SU-DHL-6 (cell line): ENCODE measurements around the gene ESR1.

Experiments
- EZH2phosphoT487 ChIP-seq: fragments of 200-600 bp; sonication (generic), shearing (Covaris generic); conservative IDR thresholded peaks from 2 replicates; pipeline ENCODE4 v1.6.1; 2018; ENCODE audit warnings: mild to moderate bottlenecking, antibody characterized with exemption, low read length, moderate library complexity, mixed read lengths
- TF ChIP-seq, protein P1 (sequence below): fragments of 200-600 bp; sonication (generic); IDR thresholded peaks from one replicate; pipeline ENCODE4 v1.5.1; 2017; ENCODE audit warnings: antibody characterized with exemption, mild to moderate bottlenecking, low read length, moderate library complexity; ENCODE audit not compliant: insufficient read depth, poor library complexity, severe bottlenecking

DNA sequence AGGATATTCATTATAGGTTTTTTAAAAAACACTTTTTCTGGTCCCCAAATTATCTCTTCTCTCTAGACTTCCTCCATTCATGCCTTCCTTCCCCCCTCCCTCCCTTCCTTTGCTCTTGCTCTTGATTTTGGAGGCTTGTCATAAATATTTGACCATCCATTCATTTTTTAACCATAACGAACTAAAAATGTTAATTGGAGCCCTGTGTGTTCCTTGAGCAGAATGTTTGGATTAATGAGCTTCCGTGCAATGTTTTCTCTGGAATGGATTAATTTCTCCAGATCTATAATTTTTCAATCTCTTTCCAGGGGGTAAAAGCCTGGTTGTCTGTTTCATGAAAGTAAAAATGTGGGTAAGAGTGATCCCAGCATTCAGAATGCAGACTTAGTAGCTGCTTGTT, 155.5 kb downstream of the ESR1 start:
- TF ChIP-seq, protein P1, sequence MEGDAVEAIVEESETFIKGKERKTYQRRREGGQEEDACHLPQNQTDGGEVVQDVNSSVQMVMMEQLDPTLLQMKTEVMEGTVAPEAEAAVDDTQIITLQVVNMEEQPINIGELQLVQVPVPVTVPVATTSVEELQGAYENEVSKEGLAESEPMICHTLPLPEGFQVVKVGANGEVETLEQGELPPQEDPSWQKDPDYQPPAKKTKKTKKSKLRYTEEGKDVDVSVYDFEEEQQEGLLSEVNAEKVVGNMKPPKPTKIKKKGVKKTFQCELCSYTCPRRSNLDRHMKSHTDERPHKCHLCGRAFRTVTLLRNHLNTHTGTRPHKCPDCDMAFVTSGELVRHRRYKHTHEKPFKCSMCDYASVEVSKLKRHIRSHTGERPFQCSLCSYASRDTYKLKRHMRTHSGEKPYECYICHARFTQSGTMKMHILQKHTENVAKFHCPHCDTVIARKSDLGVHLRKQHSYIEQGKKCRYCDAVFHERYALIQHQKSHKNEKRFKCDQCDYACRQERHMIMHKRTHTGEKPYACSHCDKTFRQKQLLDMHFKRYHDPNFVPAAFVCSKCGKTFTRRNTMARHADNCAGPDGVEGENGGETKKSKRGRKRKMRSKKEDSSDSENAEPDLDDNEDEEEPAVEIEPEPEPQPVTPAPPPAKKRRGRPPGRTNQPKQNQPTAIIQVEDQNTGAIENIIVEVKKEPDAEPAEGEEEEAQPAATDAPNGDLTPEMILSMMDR: no peak
- no peak for TF ChIP-seq EZH2phosphoT487
